HepG2 (cell line): ENCODE results near the gene CDC42SE1. TPM values are rescaled to one million over a fixed set of nuclear protein-coding genes. Genes with fewer than 3 reads are reported as not detected.
A peak's percentile ranks its signal among the peaks of the same experiment; 100 is the strongest.

Experiments used
- ATAD3A ChIP-seq: sonication (generic); formaldehyde crosslinking; IDR thresholded peaks from 2 replicates; pipeline ENCODE4 v1.4.0; 2020; ENCODE audit warnings: missing genetic modification reagents
- CREB1 ChIP-seq, 2 experiments: fragments of 450-650 bp in 1 of 2; IDR thresholded peaks; 2 replicates each; pipeline ENCODE4 v1.6.1; 2016 to 2017; ENCODE audit warnings: control low read depth in 1 of 2, mild to moderate bottlenecking in 1 of 2, missing compliant biosample characterization in 1 of 2, missing genetic modification characterization in 1 of 2
- CSRNP2 ChIP-seq: sonication (generic); formaldehyde crosslinking; conservative IDR thresholded peaks from 2 replicates; pipeline ENCODE4 v1.8.0; 2022; ENCODE audit warnings: low read depth, missing genetic modification reagents
- ESRRA ChIP-seq: sonication (generic); formaldehyde crosslinking; IDR thresholded peaks from 2 replicates; pipeline ENCODE4 v1.5.1; 2020; ENCODE audit warnings: mild to moderate bottlenecking, low read depth, missing genetic modification reagents
- FLYWCH1 ChIP-seq: sonication (generic); formaldehyde crosslinking; IDR thresholded peaks from 2 replicates; pipeline ENCODE4 v1.8.1; 2023; ENCODE audit warnings: mild to moderate bottlenecking, missing genetic modification reagents
- MAFG ChIP-seq: sonication (generic); formaldehyde crosslinking; IDR thresholded peaks from 2 replicates; pipeline ENCODE4 v1.5.1; 2020; ENCODE audit warnings: mild to moderate bottlenecking, missing genetic modification reagents
- SIX1 ChIP-seq: sonication (generic); formaldehyde crosslinking; IDR thresholded peaks from 2 replicates; pipeline ENCODE4 v1.4.0; 2020; ENCODE audit warnings: missing genetic modification reagents, borderline replicate concordance
- SP5 ChIP-seq: IDR thresholded peaks from 2 replicates; pipeline ENCODE4 v1.6.1; 2016; ENCODE audit warnings: low read depth, borderline replicate concordance
- ZNF10 ChIP-seq: sonication (generic); formaldehyde crosslinking; IDR thresholded peaks from 2 replicates; pipeline ENCODE4 v1.4.0; 2020; ENCODE audit warnings: mild to moderate bottlenecking, low read depth, missing genetic modification reagents, borderline replicate concordance
- ZNF207 ChIP-seq: fragments of 450-650 bp; IDR thresholded peaks from 2 replicates; pipeline ENCODE4 v1.6.1; 2016; ENCODE audit warnings: antibody characterized with exemption, borderline replicate concordance
- ZNF3 ChIP-seq: IDR thresholded peaks from 2 replicates; pipeline ENCODE4 v1.7.0; 2017; ENCODE audit warnings: inconsistent platforms
- ZNF331 ChIP-seq: sonication (generic); formaldehyde crosslinking; IDR thresholded peaks from 2 replicates; pipeline ENCODE4 v1.4.0; 2020; ENCODE audit warnings: missing genetic modification reagents
- ZNF547 ChIP-seq: sonication (generic); formaldehyde crosslinking; IDR thresholded peaks from 2 replicates; pipeline ENCODE4 v1.5.1; 2020; ENCODE audit warnings: mild to moderate bottlenecking, missing genetic modification reagents
- ZNF557 ChIP-seq: sonication (generic); formaldehyde crosslinking; IDR thresholded peaks from 2 replicates; pipeline ENCODE4 v1.4.0; 2020; ENCODE audit warnings: missing genetic modification reagents
- polyA plus RNA-seq, 8 experiments: library from polyadenylated mRNA; depleted of rRNA in 3 of 8; stranded (reverse) in 7 of 8; unstranded in 1 of 8; fragments of >200 nt; fragmentation: Illumina TruSeq in 4 of 8; extraction: Trizol in 4 of 8; gene quantifications; 2 replicates each; pipeline versions ENCODE4 v1.2.1 to v1.2.3, GENCODE V29; 2011 to 2016; ENCODE audit warnings: low read depth in 4 of 8, missing spikeins in 1 of 8, mixed read lengths in 1 of 8; ENCODE audit not compliant: insufficient read depth in 1 of 8
- total RNA-seq, 5 experiments: library from RNA; depleted of rRNA; stranded (reverse); fragments of >200 nt; fragmentation: Illumina TruSeq; extraction: Trizol; gene quantifications; 2 replicates each; pipeline ENCODE4 v1.2.3, GENCODE V29; 2016; ENCODE audit warnings: low read depth in 1 of 5
- TF ChIP-seq, protein P1 (sequence below): sonication (generic); formaldehyde crosslinking; IDR thresholded peaks from 2 replicates; pipeline ENCODE4 v1.4.0; 2020; ENCODE audit warnings: mild to moderate bottlenecking, missing genetic modification reagents, borderline replicate concordance
- TF ChIP-seq, protein P2 (sequence below): sonication (generic); formaldehyde crosslinking; conservative IDR thresholded peaks from 2 replicates; pipeline ENCODE4 v1.8.0; 2022; ENCODE audit warnings: mild to moderate bottlenecking, moderate library complexity, missing genetic modification reagents
- TF ChIP-seq, protein P3 (sequence below): sonication (generic); formaldehyde crosslinking; IDR thresholded peaks from 2 replicates; pipeline ENCODE4 v1.4.0; 2020; ENCODE audit warnings: missing genetic modification reagents, borderline replicate concordance
- TF ChIP-seq, protein P4 (sequence below): sonication (generic); formaldehyde crosslinking; conservative IDR thresholded peaks from 2 replicates; pipeline ENCODE4 v1.4.0; 2020; ENCODE audit warnings: missing genetic modification reagents

Gene CDC42SE1
- total and polyA plus RNA-seq, 2 of the 13 experiments (the other 11 are each of a cell fraction or from before 2014, with no cell fraction given): 17.6 to 17.9 TPM

DNA sequence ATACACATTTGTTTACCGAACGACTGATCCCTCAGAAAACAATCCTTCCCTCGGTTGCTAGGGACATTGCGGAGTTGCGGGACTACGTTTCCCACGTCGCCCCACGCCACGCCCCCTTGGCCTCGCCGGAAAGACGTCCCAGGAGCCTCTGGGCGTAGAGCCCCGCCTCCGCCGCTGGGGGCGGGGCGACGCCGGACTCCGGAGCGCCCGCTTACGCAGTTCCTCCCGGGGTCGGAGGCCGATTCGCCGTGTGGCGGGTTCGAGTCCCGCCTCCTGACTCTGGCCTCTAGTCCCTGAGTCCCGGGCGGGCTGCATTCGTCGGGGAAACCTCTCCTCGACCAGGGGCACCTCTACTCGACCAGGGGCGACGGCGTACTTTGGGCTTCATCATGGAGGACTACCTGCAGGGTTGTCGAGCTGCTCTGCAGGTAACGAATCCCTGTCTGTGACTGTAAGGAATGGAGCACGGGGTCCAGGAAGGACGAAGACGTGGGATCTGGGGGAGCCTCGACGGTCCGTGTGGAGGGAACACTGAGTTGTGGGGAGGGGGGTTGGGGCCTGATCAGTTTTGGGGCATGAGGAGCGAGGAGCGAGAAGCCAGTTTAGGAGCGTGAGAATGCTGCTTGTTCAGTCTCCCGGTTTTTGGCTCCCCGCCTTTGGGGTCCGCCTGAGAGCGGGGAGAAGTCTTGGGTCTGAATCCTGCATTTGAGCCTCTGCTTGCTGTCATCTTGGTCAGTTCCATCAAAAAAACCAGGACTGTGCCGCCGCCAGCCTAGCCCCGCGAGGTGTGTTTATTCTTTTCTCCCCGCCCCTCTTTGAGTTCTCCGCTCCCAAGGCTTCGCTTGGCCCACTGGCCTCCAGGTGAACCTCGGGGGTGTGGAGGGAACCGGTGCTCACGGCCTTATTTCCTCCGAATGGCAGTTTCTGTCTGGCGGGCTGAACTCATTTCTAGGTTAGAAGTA lies 50.9 kb downstream of the CDC42SE1 start, which contains the start of gene PRUNE1 (continued):
- TF ChIP-seq, protein P1, sequence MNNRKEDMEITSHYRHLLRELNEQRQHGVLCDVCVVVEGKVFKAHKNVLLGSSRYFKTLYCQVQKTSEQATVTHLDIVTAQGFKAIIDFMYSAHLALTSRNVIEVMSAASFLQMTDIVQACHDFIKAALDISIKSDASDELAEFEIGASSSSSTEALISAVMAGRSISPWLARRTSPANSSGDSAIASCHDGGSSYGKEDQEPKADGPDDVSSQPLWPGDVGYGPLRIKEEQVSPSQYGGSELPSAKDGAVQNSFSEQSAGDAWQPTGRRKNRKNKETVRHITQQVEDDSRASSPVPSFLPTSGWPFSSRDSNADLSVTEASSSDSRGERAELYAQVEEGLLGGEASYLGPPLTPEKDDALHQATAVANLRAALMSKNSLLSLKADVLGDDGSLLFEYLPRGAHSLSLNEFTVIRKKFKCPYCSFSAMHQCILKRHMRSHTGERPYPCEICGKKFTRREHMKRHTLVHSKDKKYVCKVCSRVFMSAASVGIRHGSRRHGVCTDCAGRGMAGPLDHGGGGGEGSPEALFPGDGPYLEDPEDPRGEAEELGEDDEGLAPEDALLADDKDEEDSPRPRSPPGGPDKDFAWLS (CRISPR knock-in tag): no peak
- TF ChIP-seq, protein P2, sequence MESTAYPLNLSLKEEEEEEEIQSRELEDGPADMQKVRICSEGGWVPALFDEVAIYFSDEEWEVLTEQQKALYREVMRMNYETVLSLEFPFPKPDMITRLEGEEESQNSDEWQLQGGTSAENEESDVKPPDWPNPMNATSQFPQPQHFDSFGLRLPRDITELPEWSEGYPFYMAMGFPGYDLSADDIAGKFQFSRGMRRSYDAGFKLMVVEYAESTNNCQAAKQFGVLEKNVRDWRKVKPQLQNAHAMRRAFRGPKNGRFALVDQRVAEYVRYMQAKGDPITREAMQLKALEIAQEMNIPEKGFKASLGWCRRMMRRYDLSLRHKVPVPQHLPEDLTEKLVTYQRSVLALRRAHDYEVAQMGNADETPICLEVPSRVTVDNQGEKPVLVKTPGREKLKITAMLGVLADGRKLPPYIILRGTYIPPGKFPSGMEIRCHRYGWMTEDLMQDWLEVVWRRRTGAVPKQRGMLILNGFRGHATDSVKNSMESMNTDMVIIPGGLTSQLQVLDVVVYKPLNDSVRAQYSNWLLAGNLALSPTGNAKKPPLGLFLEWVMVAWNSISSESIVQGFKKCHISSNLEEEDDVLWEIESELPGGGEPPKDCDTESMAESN (CRISPR knock-in tag): peak; percentile 56; the same call in 1 of the 2 replicates
- TF ChIP-seq SIX1 (CRISPR knock-in tag) (no peak), ZNF331 (no peak), ZNF547 (0 out of 2 replicates have a peak, but pooled peaks have one; percentile 46), ZNF557 (CRISPR knock-in tag) (peak; percentile 83), CREB1 (IDR thresholded peaks at IDR 0.05) (peak; percentile 83), CREB1 (CRISPR knock-in tag; IDR thresholded peaks at IDR 0.05) (peak; percentile 87), FLYWCH1 (CRISPR knock-in tag) (no peak), ESRRA (CRISPR knock-in tag) (no peak), MAFG (no peak), SP5 (CRISPR knock-in tag) (peak; percentile 14; the same call in 1 of the 2 replicates), ZNF207 (no peak), ZNF10 (CRISPR knock-in tag) (no peak), CSRNP2 (CRISPR knock-in tag) (no peak), ATAD3A (no peak), ZNF3 (CRISPR knock-in tag) (no peak)
- TF ChIP-seq, protein P3, sequence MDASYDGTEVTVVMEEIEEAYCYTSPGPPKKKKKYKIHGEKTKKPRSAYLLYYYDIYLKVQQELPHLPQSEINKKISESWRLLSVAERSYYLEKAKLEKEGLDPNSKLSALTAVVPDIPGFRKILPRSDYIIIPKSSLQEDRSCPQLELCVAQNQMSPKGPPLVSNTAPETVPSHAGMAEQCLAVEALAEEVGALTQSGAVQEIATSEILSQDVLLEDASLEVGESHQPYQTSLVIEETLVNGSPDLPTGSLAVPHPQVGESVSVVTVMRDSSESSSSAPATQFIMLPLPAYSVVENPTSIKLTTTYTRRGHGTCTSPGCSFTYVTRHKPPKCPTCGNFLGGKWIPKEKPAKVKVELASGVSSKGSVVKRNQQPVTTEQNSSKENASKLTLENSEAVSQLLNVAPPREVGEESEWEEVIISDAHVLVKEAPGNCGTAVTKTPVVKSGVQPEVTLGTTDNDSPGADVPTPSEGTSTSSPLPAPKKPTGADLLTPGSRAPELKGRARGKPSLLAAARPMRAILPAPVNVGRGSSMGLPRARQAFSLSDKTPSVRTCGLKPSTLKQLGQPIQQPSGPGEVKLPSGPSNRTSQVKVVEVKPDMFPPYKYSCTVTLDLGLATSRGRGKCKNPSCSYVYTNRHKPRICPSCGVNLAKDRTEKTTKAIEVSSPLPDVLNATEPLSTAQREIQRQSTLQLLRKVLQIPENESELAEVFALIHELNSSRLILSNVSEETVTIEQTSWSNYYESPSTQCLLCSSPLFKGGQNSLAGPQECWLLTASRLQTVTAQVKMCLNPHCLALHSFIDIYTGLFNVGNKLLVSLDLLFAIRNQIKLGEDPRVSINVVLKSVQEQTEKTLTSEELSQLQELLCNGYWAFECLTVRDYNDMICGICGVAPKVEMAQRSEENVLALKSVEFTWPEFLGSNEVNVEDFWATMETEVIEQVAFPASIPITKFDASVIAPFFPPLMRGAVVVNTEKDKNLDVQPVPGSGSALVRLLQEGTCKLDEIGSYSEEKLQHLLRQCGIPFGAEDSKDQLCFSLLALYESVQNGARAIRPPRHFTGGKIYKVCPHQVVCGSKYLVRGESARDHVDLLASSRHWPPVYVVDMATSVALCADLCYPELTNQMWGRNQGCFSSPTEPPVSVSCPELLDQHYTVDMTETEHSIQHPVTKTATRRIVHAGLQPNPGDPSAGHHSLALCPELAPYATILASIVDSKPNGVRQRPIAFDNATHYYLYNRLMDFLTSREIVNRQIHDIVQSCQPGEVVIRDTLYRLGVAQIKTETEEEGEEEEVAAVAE: no peak; the same call in 1 of the 2 replicates
- TF ChIP-seq, protein P4, sequence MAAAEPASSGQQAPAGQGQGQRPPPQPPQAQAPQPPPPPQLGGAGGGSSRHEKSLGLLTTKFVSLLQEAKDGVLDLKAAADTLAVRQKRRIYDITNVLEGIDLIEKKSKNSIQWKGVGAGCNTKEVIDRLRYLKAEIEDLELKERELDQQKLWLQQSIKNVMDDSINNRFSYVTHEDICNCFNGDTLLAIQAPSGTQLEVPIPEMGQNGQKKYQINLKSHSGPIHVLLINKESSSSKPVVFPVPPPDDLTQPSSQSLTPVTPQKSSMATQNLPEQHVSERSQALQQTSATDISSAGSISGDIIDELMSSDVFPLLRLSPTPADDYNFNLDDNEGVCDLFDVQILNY (CRISPR knock-in tag): no peak
